ENCODE measurements around the gene AK2.
"Not testable (repeated sequence)": the region's sequence is repeated elsewhere in the genome, so short reads cannot be mapped to it uniquely, and the experiment has no call there.

- TF ChIP-seq POLR2A (IDR thresholded peaks at IDR 0.05; ENCODE audit: low read depth); EP300 (IDR thresholded peaks at IDR 0.05); CTCF (IDR thresholded peaks at IDR 0.05): not testable (repeated sequence)
Observed at GRCh38 chr1:32973458-32973857, 63.2 kb downstream of the AK2 start.

Data from esophagus muscularis mucosa (tissue), 4 donors.